ENCODE data around the gene BPIFB4.
"Not testable (repeated sequence)": the region's sequence is repeated elsewhere in the genome, so short reads cannot be mapped to it uniquely, and the experiment has no call there.

Gene BPIFB4
- total RNA-seq: 0 reads per million in 4 donors

- no peak for DNase-seq
Observed at GRCh38 chr20:33079259-33079658, at the start of gene BPIFB4. TSS of gene BPIFB4 (plus strand) at chr20:33079643. CDS start at chr20:33081527, 1,884 bp downstream.

- no peak for DNase-seq
Observed at GRCh38 chr20:33030076-33030475, 49.4 kb upstream of the BPIFB4 start.

- no peak for DNase-seq
Observed at GRCh38 chr20:33030569-33030968, 48.9 kb upstream of the BPIFB4 start.

GRCh38 chr20:33031531-33031930 lies 47.9 kb upstream of the BPIFB4 start, which contains the start of gene BPIFB6:
TSS of gene BPIFB6 (plus strand) at chr20:33031648. CDS start at chr20:33031648, 0 bp downstream.
- DNase-seq: no peak

- DNase-seq: no peak
Observed at GRCh38 chr20:33032555-33032954, 46.9 kb upstream of the BPIFB4 start.

- no peak for DNase-seq
Observed at GRCh38 chr20:33033381-33033780, 46.1 kb upstream of the BPIFB4 start.

GRCh38 chr20:33034115-33034514 lies 45.3 kb upstream of the BPIFB4 start:
- no peak for DNase-seq

GRCh38 chr20:33034901-33035492 lies 44.4 kb upstream of the BPIFB4 start:
- no peak for DNase-seq

GRCh38 chr20:33037456-33037855 lies 42.0 kb upstream of the BPIFB4 start:
- DNase-seq: no peak

GRCh38 chr20:33038243-33038642 lies 41.2 kb upstream of the BPIFB4 start:
- DNase-seq: no peak

- DNase-seq: no peak
Observed at GRCh38 chr20:33042430-33042829, 37.0 kb upstream of the BPIFB4 start.

- DNase-seq: no peak
Observed at GRCh38 chr20:33042983-33043730, 36.3 kb upstream of the BPIFB4 start.

- DNase-seq: no peak
Observed at GRCh38 chr20:33043731-33044181, 35.7 kb upstream of the BPIFB4 start.

GRCh38 chr20:33045129-33045721 lies 34.2 kb upstream of the BPIFB4 start:
- not testable (repeated sequence) for DNase-seq

GRCh38 chr20:33046412-33046811 lies 33.0 kb upstream of the BPIFB4 start:
- no peak for DNase-seq

GRCh38 chr20:33051333-33051732 lies 28.1 kb upstream of the BPIFB4 start:
- no peak for DNase-seq

- no peak for DNase-seq
Observed at GRCh38 chr20:33053291-33054106, 25.9 kb upstream of the BPIFB4 start, which contains the start of gene BPIFB3. TSS of gene BPIFB3 (plus strand) at chr20:33053903. CDS start at chr20:33055436, 1,533 bp downstream.

GRCh38 chr20:33054381-33054780 lies 25.1 kb upstream of the BPIFB4 start:
- no peak for DNase-seq

GRCh38 chr20:33054791-33055190 lies 24.7 kb upstream of the BPIFB4 start:
- DNase-seq: no peak

- no peak for DNase-seq
Observed at GRCh38 chr20:33059136-33059535, 20.3 kb upstream of the BPIFB4 start.

GRCh38 chr20:33059741-33060390 lies 19.6 kb upstream of the BPIFB4 start:
- no peak for DNase-seq

- DNase-seq: no peak
Observed at GRCh38 chr20:33061658-33062028, 17.8 kb upstream of the BPIFB4 start.
